CD4-positive, alpha-beta T cell treated with Interleukin-17A for 4 hours (primary cell): ENCODE data around the gene PRDX3.
"Not testable (repeated sequence)": the region's sequence is repeated elsewhere in the genome, so short reads cannot be mapped to it uniquely, and the experiment has no call there.

Experiments used
- DNase-seq: peaks from one replicate; pipeline ENCODE4 v3.0.0-alpha.2; 2020; ENCODE audit warnings: mixed read lengths

PRDX3 gene

DNA sequence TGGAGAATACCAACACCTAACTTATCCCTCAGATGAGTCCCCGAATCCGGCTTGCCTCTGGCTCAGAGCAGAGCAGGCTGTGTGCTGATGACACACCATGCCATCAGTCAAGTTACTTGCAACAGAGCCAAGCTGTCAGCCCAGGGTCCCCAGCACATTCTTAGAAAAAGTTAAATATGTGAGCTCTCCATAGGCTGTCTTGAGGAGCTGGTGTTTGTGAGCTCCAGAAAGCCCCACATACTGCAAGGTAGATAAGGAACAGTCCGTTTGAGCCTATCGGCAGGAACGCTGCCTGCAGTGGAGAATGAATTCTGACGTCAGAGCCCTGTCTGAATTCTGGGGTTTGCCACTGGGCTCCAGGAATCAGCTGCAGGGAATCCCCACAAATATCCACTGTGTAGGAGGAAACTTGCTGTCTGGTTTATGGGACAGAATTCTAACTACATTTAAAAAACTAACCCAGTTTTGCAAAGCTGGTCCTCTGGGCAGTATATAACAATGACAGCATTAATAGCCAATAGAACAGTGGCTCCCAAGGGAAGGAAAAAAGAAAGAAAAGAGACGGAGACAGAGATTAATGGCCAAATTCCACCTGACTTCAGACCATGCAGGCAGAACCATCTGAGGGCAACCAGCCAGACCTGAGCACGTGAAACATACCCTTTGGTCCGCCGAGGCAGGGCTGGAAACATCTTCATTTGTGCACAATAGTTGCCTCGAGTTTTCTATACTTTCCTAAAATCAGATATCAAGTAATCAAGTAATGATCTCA, 16.7 kb downstream of the PRDX3 start:
- DNase-seq, result no peak

DNA sequence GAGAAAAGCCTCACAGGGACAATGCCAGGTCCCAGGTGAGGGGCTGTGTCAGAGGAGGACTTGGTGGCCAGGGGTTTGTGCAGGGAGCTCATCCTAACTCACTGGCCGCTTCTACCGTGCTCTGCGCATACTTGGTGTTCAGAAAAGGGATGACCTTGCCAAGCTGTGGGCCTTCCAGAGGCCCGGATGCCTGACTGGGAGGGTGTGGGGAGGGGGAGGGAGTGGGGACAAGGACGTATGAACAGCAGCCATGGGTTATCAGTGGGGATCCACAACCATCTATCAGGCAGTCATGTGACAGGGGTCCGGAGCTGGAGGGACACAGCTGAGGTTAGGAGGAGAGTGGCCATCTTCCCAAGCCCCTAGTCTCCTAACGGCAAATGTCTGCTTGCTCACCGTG, 19.3 kb downstream of the PRDX3 start:
- DNase-seq, result no peak

- DNase-seq, result no peak
Observed at GRCh38 chr10:119153661-119154060, 25.0 kb downstream of the PRDX3 start.

DNA sequence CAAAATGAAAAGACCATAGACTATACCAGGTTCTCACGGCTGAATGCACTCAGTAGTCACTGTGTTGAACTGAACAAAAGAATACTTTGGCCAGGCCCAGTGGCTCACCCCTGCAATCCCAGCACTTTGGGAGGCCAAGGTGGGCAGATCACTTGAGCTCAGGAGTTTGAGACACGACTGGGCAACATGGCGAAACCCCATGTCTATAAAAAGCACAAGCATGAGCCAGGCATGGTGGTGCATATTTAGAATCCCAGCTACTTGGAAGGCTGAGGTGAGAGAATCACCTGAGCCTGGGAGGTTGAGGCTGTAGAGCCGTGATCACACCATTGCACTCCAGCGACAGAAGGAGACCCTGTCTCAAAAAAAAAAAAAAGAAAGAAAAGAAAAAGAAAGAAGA, 25.6 kb downstream of the PRDX3 start:
- DNase-seq, result no peak

GRCh38 chr10:119151601-119152000, 27.0 kb downstream of the PRDX3 start:
- not testable (repeated sequence) for DNase-seq

GRCh38 chr10:119149729-119150128, 28.9 kb downstream of the PRDX3 start:
- peak; percentile 42 for DNase-seq

GRCh38 chr10:119149157-119149556, 29.5 kb downstream of the PRDX3 start:
- no peak for DNase-seq

GRCh38 chr10:119143657-119144056, 35.0 kb downstream of the PRDX3 start:
- no peak for DNase-seq

- no peak for DNase-seq
Observed at GRCh38 chr10:119140603-119141245, 37.9 kb downstream of the PRDX3 start.

DNA sequence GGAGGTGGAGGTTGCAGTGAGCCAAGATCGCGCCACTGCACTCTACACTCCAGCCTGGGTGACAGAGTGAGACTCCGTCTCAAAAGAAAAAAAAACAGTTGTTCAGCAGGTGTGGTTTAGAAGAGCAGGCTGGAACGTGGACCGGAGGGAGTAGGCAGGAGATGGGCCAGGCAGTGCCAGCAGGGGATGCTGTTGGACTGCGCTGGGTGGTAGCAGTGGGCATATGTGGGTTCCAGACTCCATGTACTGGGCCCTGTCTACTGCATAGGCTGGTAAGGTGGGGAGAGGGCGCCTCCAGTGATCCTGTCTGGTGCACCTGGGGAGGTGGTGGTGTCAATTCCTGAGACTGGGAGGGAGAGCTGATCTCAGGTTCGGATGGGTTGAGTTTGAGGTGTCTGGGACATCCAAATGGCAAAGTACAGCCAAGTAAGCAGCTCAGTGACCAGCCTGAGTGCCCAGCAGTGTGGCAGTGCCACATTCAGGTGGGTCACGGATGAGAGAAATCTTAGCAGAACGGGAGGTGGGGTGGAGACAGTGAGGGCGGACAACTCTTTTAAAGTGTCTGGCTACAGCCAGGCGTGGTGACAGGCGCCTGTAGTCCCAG, 39.0 kb downstream of the PRDX3 start:
- DNase-seq, result peak; percentile 67

GRCh38 chr10:119138346-119139306, 40.0 kb downstream of the PRDX3 start:
- no peak for DNase-seq

- DNase-seq, result not testable (repeated sequence)
Observed at GRCh38 chr10:119137878-119138277, 40.7 kb downstream of the PRDX3 start.

DNA sequence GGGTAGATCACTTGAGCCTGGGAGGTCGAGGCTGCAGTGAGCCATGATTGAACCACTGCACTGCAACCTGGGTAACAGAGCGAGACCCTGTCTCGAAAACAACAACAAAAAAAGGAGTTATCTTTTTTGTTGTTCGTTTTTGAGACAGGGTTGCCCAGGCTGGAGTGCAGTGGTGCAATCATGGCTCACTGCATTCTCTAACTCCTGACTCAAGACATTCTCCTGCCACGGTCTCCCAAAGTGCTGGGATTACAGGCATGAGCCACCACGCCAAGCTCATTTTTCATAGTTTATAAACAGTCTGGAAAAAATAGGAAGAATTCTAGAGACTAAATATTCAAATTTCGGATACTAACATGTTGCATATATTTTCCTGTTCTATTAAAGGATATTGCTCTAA, 42.5 kb downstream of the PRDX3 start:
- no peak for DNase-seq

DNA sequence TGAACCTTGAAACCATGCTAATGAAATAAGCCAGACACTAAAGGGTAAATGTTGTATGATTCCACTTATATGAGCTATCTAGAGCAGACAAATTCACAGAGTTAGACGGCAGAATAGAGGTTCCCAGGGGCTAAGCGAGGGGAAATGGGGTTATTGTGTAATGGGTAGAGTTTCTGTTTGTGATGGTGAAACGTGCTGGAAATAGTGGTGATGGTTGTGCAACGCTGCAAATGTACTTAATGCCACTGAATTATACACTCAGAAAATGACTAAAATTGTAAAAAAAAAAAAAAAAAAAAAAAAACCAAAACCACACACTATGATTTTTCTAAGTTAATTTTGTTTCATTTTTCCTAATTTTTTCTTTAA, 43.1 kb downstream of the PRDX3 start:
- no peak for DNase-seq

- no peak for DNase-seq
Observed at GRCh38 chr10:119133949-119134348, 44.7 kb downstream of the PRDX3 start.

DNA sequence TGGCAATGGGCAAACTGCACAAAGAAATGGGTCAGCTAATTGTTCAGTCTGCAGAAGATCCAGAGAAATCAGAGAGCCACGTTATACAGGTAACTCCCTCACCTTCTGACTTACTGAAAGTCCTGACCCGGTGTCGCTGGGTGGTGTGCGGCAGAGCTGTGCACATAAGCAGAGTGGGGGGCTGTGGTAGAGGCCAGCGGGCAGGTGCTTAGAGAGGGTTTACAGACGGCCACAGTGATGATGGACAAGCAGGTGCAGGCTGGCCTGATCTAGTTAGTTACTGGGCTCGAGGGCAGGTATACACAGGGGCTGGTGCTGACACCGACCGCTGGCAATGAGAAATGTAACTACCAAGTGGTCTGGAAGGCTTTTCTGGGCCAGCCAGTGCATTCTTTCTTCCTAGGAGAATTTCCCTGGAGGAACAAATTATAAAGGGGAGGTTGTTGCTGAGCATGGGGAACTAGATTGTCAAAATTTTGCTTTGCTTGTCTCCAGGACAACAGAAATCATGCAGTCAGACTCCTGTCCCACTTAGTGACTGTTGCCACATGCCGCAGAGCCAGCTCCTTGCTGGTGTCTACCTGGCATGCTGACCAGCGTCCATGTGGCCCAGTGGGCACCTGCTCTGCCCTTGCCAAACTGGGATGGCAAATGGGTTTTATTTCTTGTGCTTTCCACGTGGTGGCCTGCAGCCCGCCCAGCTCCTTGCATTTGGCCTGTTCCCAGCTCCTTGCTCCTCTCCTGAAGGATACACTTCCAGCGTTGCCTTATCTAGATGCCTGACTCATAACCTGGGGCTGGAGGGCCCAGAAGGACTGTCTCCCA, 45.9 kb downstream of the PRDX3 start:
- DNase-seq, result no peak

- peak; percentile 35 for DNase-seq
Observed at GRCh38 chr10:119131512-119132240, 46.9 kb downstream of the PRDX3 start.

- DNase-seq, result no peak
Observed at GRCh38 chr10:119129721-119130120, 48.9 kb downstream of the PRDX3 start.

DNA sequence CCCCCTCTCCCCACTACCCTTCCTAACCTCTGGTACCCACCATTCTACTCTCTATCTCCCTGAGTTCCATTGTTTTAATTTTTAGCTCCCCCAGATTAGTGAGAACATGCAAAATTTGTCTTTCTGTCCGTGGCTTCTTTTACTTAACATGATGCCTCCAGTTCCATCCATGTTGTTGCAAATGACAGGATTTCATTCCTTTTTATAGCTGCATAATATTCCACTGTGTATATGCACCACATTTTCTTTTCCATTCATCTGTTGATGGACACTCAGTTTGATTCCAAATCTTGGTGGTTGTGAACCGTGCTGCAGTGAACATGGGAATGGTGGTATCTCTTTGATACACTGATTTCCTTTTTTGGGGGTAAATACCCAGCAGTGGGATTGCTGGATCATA, 52.7 kb downstream of the PRDX3 start:
- no peak for DNase-seq

DNA sequence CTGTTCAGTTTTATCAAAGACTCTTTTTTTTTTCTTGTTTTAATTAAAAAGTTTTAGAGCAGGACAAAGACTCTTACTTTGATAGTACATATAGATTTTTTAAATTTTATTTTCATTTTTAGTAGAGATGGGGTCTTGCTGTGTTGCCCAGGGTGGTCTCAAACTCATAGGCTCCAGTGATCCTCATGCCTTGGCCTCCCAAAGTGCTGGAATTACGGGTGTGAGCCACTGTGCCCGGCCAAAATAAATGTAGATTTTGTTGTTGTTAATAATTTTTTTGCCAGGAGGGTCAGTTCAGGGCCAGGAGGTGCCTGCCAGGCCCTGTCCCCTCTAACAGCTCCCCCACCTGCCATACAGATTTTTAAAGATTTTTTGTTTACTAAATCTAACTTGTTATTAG, 57.7 kb downstream of the PRDX3 start:
- DNase-seq, result no peak

DNA sequence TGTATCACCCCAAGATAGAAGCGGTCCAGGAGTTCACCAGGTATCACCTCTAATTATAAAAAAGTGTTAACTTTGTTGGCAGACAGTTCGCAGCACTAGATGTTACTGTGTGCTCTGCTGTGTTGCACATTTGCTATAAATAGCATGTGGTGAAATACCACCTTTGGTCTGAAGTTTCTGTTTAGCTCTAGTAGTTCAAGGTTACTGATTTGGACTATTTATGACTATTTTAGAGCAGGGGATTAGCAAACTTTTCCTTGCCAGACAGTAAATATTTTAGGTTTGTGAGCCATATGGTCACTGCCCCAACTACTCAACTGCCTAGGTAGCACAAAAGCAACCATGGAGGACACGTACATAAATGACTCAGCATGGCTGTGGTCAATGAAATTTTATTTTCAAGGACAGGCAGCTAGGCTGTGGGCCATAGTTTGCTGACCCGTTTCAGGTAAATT, 58.2 kb downstream of the PRDX3 start:
- DNase-seq, result no peak
